T-helper 2 cell (primary cell): ENCODE results near the gene TBKBP1.

Experiments
- DNase-seq, 5 experiments: peaks; one replicate each; pipeline versions ENCODE4 v3.0.0 to v3.0.0-alpha.2; 2012 to 2022

TBKBP1 gene

GRCh38 chr17:47713980-47714700 is 20.2 kb downstream of the TBKBP1 start:
- DNase-seq: no peak

- DNase-seq: no peak
These were observed 20.9 kb downstream of the TBKBP1 start for GRCh38 chr17:47714773-47715396.

GRCh38 chr17:47715669-47716325 is 21.8 kb downstream of the TBKBP1 start:
- no peak for DNase-seq

GRCh38 chr17:47716375-47716774 is 22.4 kb downstream of the TBKBP1 start:
- no peak for DNase-seq

GRCh38 chr17:47717261-47717697 is 23.3 kb downstream of the TBKBP1 start:
- peak in 1 of 5 experiments; percentile 43 for DNase-seq

- DNase-seq: no peak
These were observed 24.1 kb downstream of the TBKBP1 start for GRCh38 chr17:47717979-47718621.

- no peak for DNase-seq
These were observed 24.9 kb downstream of the TBKBP1 start for GRCh38 chr17:47718634-47719405.

GRCh38 chr17:47719411-47720152 is 25.6 kb downstream of the TBKBP1 start:
- DNase-seq: peak in 2 of 5 experiments; percentile 51 to 84

GRCh38 chr17:47720196-47720595 is 26.2 kb downstream of the TBKBP1 start:
- no peak for DNase-seq

- DNase-seq: peak in 3 of 5 experiments; percentile 23 to 94 (median 89)
These were observed 27.0 kb downstream of the TBKBP1 start for GRCh38 chr17:47720754-47721533.

GRCh38 chr17:47721725-47722124 is 27.8 kb downstream of the TBKBP1 start:
- DNase-seq: no peak

GRCh38 chr17:47724705-47725104 is 30.7 kb downstream of the TBKBP1 start:
- DNase-seq: no peak

GRCh38 chr17:47725446-47726111 is 31.6 kb downstream of the TBKBP1 start:
- no peak for DNase-seq

GRCh38 chr17:47726796-47727703 is 33.1 kb downstream of the TBKBP1 start:
- DNase-seq: no peak

GRCh38 chr17:47727704-47728036 is 33.7 kb downstream of the TBKBP1 start:
- no peak for DNase-seq

- DNase-seq: no peak
These were observed 34.4 kb downstream of the TBKBP1 start for GRCh38 chr17:47728214-47728877.

GRCh38 chr17:47729476-47729875 is 35.5 kb downstream of the TBKBP1 start:
- no peak for DNase-seq

GRCh38 chr17:47730681-47731080 is 36.7 kb downstream of the TBKBP1 start:
- no peak for DNase-seq

- DNase-seq: no peak
These were observed 37.4 kb downstream of the TBKBP1 start for GRCh38 chr17:47731396-47731795.
